Activated CD4-positive, alpha-beta T cell treated with anti-CD3 and anti-CD28 coated beads, Interleukin-2, amount 50 U/mL, for 24 hours (primary cell): ENCODE measurements around the gene CXCL12.

Source experiments
- DNase-seq, 2 donors: peaks; one replicate each; pipeline ENCODE4 v3.0.0-alpha.2; 2020; ENCODE audit warnings: low read depth in 1 of 2, low spot score in 1 of 2

Gene CXCL12

DNA sequence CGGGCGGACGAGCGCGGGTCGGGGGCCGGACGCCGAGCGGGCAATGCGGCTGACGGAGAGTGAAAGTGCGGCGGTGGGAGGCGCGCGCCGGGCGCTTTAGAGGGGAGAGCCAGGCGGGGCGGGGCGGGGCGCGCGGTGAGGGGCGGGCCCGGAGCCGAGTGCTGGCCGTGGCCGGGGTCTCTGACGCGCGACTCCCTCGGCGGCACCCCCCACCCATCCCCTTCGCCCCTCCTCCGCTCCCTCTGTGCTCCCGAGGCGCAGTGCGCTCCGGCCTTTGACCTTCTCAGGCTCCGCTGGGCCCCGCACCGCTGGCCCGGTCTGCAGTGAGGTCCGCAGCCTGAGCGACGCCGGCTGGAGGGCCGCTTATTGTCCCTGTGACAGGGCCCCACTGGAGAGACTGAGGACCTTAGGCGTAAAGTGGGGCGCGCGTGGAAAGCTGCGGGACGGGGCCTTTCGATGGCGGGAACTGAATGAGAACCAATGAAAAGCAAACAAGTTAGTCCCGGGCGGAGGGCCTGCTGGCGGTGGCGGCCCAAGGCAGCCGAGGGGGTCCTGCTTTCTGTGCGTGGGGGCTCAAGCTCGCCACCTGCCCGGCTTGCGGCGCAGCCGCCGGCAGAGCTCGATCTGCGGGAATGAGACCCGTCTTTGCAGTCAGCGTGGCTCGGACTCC is at the start of gene CXCL12:
Gene CXCL12, minus strand, starts transcription at position 72 of the 670 bp plus-strand sequence. CDS start 92 bp downstream, outside the sequence.
- DNase-seq = no peak

DNA sequence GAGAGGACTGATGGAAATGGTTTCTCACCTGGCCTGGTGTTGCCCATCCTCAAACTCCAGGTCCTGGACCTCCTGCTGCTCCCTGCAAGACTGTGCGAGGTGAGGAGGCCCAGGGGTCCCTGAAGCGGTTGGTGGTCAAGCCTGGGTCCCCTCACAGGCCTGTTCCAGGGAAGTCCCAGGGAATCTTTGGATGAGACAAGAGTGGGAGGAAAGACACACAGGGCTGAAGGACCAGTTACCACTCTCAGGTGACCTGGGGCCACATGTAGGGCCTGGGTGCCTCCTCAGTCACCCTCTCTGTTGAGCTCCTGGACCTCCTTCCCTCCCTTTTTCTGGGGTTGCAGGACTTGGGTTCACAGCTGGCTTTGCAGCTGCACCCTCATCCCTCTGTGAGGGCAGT is 42.6 kb upstream of the CXCL12 start:
- no peak for DNase-seq

DNA sequence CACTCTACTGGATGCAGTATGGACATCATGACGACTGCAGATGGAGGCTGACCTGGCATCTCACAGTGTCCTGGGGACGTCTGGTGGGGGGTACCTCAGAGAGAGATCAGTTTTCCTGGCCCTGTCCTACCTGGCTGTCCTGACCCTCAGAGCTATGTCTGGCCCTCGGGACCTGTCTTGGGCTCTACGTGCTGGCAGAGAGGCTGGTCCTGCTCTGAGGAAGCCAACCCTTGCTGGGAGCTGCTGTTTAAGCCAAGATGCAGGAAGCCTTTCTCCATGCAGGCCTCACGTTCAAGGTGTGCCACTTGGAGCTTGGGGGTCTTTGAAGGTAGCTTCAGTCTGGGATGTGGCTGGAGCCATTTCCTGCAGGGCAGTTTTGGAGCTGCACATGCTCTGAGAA is 42.1 kb upstream of the CXCL12 start:
- DNase-seq = no peak

DNA sequence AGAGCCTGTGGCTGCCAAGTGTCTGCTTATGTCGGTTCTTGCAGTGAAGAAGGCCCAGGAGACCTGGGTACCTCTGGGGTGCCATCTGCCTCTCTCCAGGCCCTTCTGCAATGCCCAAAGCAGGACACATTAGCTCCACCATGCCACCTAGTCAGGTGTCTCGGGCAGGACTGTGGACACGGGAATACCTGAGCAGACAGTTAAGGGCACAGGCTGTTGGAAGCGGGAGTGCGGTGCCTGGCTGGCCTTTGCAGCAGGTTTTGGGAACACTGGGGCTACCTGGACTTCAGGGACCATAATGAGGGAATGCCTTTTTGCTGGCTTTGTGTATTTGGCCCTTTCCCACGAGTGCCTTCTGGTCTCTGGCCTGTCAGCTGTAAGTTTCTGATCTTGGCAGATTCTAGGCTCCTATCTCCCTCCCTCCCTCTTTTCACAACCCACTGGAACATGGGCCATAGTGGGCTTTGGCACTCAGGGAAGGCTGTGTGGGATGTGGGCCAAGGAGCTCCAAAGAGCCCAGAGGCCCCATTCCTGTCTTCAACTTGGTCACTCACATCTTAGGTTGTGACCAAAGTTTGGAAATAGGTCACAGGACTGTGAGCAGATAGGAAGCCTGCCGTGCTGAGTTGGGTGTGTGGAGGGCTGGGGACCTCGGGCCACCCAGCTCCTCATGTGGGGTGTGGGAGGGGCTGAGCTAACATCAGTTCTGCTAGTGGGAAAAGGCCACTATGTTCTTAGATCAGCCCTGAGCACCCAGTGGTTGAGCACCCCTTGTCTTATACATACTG is 41.5 kb upstream of the CXCL12 start:
- DNase-seq = no peak

DNA sequence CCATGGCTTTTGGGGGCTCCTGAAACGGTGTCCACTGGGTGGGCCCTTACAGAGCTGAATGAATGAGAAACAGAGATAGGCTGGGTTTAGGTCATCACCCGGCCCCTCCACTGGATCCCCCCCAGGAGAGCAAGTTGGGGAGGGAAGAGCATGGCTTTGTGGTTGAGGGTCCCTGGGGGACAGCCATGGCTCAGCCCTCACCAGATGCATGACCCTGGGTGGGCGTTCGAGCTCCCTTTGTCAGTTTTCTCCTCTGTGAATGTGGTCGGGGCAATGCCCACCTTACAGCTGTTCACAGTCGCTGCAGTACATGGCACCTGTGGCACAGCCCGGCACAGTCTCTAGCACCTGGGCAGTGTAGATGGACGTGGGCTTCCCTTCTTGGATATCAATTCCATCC is 40.6 kb upstream of the CXCL12 start:
- DNase-seq = no peak

DNA sequence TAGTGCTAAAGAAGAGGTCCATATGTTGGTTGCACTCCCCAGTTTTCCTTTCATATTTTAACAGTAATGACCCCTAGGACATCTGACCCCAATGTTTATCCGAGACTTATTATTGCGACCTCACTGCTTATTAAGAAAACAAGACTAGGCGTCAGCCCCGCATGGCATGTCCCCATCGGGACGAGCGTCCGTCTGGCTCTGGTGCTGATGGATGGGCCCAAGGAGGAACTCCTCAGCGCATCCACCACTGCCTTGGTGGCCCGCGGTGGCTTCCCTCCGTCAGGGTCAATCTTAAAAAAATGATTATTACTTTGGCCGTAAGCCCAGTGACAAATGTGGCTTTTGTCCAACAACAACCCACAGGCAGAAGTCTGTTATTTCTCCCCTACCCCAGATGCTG is 40.1 kb upstream of the CXCL12 start:
- DNase-seq = no peak

DNA sequence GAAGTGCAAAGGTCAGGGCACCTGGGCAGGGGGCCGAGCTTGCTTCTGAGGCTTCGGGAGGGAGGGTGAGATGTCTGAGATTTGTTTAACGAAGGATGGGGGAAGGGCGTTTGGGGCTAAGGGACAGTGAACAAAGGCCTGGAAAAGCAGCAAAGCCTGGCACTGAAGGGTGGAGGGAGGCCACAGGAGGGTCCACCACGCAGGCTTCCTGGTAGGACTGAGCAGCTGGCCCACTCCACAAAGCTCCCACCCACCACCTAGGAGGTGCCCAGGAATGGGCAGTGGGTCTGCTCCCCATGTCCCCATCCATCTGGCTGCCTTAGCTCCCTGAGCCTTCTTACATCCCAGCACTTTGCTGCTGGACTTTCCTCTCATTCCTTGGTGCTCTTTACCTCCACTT is 39.4 kb upstream of the CXCL12 start:
- no peak for DNase-seq

DNA sequence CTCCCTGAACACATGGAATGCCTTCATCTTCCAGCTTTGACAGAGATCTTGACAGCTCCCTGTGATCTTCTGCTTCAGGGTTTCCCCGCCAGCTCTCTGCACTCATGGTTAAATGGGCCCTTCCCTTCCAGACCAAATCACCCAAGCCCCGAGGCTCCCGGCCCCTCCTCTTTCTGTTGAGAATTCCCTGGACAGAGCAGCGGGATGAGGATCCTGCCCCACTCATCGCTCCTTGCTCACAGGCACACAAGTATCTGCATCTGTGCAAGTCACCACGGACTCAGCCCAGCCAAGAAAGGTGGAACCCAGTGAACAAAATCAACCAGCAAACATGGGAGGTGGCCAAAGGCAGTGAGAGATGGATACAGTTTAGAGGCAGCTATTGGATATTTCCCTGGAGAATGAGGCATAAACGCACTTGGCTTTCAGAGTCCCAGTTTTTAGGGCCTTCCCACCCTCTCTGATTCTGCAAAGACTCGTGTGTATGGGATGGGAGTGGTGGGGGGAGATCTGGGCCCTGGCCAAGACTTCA is 37.7 kb upstream of the CXCL12 start:
- no peak for DNase-seq

DNA sequence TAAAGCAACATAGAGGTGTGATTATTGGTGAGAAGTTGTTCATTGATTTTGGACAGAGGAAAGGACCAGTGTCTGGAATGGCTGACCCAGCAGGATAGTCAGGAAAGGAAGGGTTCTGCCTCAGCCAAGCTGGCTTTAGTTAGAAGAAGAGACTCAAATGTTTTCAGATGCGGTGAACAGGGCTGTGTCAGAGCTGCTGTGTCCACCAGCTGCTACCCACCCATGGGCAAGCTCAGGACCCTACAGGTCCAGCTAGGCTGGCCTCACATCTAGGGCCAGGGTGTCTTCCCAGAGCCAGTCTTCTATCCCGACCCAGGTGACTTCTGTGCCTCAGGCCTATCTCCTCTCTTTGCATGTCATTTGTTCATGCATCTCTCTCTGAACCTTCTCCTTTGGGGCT is 37.3 kb upstream of the CXCL12 start:
- no peak for DNase-seq

DNA sequence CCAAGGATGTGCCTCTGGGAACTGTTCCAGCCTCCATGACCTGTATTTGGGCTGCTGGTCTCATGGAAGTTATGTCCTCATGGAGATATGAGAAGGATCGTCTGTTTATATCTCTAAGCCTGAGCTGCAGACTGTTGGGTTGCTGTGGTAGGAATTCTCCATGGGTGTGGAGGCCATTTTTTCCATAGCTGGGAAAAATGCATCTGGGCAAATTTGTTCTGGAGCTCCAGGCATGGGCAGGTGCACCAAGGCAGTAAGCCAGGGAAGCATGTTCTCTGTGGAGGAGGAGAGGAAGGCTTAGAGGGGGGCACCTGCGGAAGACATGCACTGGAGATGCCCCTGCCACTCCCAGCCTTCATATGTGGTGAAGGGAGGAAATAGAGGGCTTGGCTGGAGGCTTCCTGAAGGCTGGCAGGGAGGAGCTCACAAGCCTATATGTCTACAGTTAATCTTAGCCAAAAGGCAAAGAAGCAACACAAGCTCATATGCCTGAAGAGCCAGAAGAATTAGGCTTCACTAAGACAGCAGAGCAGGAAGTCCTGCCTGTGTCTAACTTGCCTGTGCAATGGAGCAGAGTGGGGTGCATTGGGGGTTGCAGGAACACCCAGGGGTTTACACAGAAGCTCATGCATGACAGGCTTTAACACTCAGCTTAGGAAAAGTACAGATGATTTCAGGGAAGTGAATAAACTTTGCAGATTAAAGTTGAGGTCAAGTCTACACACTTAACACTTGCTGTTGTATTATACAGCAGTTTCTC is 35.1 kb upstream of the CXCL12 start:
- DNase-seq = no peak

DNA sequence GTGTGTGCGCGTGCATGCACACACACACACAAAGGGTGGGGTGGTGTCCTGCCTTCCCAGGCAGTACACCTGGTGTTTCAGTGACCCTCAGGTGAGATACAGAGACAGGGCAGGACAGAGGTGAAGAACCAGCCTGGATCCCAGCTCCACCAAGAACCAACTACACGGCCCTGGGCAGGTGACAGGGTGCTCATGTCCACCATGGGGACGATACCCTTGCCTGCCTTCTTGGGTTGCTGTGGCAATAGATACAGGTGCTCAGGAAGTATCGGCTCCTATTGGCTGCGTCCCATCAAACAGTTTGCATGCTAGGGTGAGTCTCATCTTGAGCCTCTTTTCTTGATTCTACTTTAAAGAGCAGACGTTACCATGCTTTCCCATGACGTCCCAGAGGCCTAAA is 33.7 kb upstream of the CXCL12 start:
- DNase-seq = no peak

DNA sequence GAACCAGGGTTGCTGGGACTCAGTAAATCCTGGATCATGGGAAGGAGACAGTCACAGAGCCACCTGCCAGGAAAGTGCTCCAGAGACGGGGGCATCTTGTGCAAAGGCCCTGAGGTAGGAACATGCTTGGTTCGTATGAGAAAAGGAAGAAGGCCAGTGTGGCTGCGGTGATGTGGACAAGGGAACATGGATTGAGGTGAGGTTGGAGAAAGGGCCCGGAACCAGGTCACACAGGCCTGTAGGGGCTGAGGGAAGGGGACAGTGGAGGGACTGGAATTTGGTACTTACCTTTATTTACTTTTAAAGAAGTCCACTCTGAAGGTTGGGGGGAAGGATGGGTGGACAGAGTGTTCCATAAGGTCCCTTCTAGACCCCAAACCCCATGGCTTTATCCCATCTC is 32.9 kb upstream of the CXCL12 start:
- no peak for DNase-seq

DNA sequence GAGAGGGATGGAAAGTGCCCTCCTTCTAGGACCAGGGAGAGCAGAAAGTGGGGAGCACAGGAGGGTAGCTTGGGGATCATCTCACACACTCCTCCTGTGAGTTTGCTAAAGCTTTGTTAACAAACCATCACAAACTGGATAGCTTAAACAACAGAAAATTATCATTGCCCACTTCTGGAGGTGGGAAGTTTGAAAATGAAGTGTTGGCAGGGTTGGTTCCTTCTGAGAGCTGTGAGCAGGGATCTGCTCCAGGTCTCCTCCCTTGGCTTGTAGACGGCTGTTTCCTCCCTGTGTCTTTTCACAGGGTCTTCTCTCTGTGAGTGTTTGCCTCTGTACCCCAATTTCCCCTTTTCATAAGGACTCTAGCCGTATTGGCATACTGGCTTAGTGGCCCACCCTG is 32.0 kb upstream of the CXCL12 start:
- no peak for DNase-seq

DNA sequence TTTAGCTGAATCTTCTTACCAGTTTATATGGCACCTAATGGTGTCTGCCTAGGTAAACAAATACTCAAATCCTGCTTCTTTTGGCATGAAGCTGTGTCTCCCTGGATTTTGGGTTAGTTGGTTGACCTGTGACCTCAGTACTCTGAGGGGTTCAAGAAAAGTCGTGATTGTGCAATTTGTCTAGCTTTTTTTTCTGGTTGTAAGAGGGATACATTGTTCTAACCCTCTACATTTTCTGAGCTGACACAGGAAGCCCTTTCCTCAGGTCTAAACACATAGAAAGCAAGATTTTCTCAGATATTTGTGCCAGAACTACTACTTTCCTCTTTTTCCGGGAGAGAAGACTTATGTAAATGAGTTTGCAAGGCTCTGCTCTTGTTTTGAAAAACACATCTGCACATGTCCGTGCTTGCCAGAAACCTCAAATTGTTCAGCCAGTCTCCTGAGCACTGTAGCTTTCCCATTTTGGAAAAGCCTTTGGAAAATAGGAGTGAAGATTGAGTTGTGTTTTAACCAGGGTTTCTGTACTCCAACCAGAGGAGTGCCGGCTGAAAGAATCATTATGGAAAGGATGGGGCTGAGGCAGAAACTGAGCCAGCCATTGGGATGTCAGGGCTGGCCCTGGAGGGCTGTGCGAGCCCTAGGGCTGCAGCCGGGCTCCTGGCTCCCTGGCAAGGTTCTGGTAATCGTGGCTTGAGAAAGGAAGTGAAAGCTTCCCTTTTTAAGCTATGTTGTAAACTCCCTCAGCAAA is 31.3 kb upstream of the CXCL12 start:
- DNase-seq = no peak

DNA sequence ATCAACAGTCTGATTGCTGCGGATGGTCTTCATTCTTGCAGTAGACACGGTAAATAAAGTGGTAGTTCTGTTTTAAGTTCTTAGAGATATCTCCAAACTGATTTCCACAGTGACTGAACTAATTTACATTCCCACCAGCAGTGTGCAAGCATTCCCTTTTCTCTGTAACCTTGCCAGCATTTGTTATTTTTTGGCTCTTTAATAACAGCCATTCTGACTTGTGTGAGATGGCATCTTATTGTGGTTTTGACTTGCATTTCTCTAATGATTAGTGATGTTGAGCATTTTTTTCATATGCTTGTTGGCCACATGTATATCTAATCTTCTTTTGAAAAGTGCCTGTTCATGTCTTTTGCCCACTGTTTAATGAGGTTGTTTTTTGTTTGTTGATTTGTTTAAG is 30.2 kb upstream of the CXCL12 start:
- no peak for DNase-seq

DNA sequence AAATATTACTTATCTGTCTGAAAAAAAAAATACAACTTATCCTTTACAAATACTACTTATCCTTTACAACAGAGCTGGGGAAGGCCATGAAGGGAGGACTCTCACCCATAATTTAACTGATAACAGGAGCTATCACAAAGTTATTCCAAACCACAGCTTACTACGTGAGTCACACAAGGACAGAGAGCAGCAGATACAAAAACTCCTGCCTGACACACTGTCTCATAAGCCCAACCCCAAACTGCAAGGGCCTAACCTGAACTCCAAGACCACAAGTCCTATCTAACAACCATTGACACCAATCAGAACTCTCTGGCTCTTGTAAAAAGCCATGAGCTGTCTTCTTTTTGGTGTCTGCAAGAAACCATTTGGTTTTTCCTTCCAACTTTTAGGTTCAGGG is 28.5 kb upstream of the CXCL12 start:
- DNase-seq = no peak

DNA sequence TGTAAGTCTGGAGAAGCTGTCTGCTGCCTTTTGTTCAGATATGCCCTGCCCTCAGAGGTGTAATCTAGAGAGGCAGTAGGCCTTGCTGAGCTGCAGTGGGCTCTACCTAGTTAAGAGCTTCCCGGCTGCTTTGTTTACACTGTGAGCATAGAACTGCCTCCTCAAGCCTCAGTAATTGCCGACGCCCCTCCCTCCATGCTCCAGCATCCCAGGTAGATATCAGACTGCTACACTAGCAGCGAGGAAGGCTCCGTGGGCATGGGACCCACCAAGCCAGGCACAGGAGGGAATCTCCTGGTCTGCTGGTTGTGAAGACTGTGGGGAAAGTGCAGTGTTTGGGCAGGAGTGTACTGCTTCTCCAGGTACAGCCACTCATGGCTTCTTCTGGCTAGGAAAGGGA is 26.4 kb upstream of the CXCL12 start:
- DNase-seq = no peak

DNA sequence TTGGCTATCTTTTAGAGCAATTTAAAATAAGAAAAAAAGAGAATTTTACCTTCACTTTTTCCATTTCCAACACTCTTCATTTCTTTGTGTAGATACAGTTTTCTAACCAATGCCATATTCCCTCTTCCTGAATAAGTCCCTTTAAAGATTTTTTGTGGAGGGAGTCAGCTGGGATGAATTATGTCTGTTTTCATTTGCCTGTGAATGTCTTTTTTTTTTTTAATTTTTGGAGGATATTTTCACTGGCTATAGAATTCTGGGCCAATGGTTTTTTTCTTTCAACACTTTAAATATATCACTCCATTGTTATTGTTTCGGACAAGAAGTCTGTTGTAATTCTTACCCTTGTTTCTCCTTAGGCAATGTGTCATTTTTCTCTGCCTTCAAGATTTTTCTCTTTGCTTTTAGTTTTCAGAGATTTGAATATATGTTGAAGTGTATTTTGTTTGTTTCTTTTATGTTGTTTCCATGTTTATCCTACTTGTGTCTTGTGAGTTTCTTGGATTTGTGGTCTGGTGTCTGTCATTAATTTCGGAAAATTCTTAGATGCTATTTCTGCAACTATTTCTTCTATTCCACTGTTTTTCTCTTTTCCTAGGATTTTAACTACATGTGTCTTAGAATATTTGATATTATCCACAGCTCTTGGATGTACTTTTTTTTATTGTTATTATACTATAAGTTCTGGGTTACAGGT is 20.0 kb upstream of the CXCL12 start:
- DNase-seq = no peak

DNA sequence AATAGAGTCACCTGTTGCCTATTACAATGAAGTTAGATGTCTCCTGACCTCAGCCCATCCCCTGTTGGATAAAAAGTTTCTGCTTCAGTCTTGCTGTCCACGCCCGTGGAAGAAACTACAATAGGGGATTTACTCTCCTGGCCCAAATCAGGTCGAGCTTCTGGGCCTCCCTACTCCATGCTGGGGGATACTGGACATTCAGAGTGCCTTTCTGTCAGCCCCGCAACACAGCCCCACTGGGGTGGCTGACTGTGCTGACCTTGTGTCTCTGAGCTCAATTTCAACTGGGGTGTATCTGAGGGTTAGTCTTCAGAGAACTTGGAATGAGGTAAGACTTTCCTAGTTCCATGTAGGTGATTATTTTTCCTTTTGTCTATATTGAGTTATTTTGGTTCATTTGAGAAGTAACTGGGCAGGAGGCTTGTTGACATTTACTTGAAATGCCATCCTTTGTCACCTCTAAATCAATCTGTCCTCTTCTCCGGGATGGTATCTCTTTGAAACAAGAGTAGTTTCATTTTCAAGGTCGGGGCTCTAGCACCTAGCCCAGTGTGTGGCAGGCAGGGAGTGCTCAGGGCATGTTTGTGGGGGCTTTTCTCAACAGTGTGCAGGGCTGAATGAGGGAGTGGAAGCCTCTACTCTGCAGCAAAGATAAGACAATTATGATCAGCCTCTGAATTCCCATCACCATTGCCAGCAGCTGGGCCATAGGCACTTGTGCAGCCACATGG is 17.7 kb upstream of the CXCL12 start:
- DNase-seq = no peak

DNA sequence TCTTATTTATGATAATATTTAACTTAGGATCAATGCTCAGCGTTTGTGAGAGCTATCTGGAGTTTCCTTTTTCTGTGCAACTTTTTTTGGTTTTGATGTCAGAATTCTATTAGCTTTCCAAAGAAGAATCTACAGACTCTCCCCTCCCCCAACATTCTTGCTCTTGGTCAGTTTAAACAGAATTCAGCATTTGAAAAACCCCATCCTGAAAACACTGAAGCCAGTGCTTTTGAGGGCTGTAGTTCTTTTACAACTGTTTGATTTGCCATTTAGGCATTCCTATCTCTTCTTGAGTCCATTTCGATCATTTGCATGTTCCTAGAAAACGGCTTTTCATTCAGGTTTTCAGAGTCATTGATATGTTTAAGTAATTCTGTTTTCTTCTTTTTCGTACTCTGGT is 15.6 kb upstream of the CXCL12 start:
- no peak for DNase-seq
